SK-N-SH treated with all-trans-retinoic acid at 6 μM for 48 hours (cell line): ENCODE data around the gene TPMT.
"Not testable (repeated sequence)": the region's sequence is repeated elsewhere in the genome, so short reads cannot be mapped to it uniquely, and the experiment has no call there.

Experiments used
- GLIS3 ChIP-seq: fragments of 250-450 bp; sonication (Bioruptor Pico); IDR thresholded peaks from 2 replicates; pipeline ENCODE4 v1.5.0; 2020; ENCODE audit warnings: mild to moderate bottlenecking, moderate library complexity
- OSR1 ChIP-seq: fragments of 250-450 bp; sonication (Bioruptor Pico); IDR thresholded peaks from 2 replicates; pipeline ENCODE4 v1.8.0; 2022; ENCODE audit warnings: moderate library complexity, mild to moderate bottlenecking, inconsistent platforms
- SNAI2 ChIP-seq: fragments of 250-450 bp; sonication (Bioruptor Pico); IDR thresholded peaks from 2 replicates; pipeline ENCODE4 v1.5.0; 2020; ENCODE audit warnings: mild to moderate bottlenecking, moderate library complexity
- ZFP3 ChIP-seq: fragments of 250-450 bp; sonication (Bioruptor Pico); IDR thresholded peaks from 2 replicates; pipeline ENCODE4 v1.5.0; 2020; ENCODE audit warnings: mild to moderate bottlenecking, moderate library complexity
- TF ChIP-seq, protein P1 (sequence below): fragments of 250-450 bp; sonication (Bioruptor Pico); IDR thresholded peaks from 2 replicates; pipeline ENCODE4 v1.8.0; 2021; ENCODE audit warnings: low read depth, mild to moderate bottlenecking, moderate library complexity, borderline replicate concordance
- TF ChIP-seq, protein P2 (sequence below): fragments of 250-450 bp; sonication (Bioruptor Pico); IDR thresholded peaks from 2 replicates; pipeline ENCODE4 v1.5.0; 2020; ENCODE audit warnings: mild to moderate bottlenecking, moderate library complexity
- TF ChIP-seq, protein P3 (sequence below): fragments of 250-450 bp; sonication (Bioruptor Pico); IDR thresholded peaks from 2 replicates; pipeline ENCODE4 v1.5.1; 2021; ENCODE audit warnings: mild to moderate bottlenecking, moderate library complexity
- TF ChIP-seq, protein P4 (sequence below): fragments of 250-450 bp; sonication (Bioruptor Pico); IDR thresholded peaks from 2 replicates; pipeline ENCODE4 v1.8.0; 2020; ENCODE audit warnings: mild to moderate bottlenecking, moderate library complexity, borderline replicate concordance
- TF ChIP-seq, protein P5 (sequence below): fragments of 250-450 bp; sonication (Bioruptor Pico); IDR thresholded peaks from 2 replicates; pipeline ENCODE4 v1.5.1; 2020; ENCODE audit warnings: low read depth, mild to moderate bottlenecking, moderate library complexity

DNA sequence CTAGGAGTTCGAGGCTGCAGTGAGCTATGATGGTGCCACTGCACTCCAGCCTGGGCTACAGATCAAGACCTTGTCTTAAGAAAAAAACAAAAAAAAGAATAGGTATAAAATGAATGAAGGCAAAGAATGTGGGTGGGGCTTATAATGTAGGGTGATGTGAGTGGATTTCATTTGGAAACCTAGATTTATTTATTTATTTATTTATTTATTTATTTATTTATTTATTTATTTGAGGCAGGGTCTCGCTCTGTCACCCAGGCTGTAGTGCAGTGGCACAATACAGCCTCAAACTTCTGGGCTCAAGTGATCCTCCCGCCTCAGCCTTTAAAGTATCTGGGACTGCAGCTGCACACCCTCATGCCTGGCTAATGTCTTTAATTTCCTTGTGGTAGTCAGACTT is 3.5 kb downstream of the TPMT start:
- TF ChIP-seq, protein P1, sequence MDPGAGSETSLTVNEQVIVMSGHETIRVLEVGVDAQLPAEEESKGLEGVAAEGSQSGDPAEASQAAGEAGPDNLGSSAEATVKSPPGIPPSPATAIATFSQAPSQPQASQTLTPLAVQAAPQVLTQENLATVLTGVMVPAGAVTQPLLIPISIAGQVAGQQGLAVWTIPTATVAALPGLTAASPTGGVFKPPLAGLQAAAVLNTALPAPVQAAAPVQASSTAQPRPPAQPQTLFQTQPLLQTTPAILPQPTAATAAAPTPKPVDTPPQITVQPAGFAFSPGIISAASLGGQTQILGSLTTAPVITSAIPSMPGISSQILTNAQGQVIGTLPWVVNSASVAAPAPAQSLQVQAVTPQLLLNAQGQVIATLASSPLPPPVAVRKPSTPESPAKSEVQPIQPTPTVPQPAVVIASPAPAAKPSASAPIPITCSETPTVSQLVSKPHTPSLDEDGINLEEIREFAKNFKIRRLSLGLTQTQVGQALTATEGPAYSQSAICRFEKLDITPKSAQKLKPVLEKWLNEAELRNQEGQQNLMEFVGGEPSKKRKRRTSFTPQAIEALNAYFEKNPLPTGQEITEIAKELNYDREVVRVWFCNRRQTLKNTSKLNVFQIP: not testable (repeated sequence)
- TF ChIP-seq, protein P2, sequence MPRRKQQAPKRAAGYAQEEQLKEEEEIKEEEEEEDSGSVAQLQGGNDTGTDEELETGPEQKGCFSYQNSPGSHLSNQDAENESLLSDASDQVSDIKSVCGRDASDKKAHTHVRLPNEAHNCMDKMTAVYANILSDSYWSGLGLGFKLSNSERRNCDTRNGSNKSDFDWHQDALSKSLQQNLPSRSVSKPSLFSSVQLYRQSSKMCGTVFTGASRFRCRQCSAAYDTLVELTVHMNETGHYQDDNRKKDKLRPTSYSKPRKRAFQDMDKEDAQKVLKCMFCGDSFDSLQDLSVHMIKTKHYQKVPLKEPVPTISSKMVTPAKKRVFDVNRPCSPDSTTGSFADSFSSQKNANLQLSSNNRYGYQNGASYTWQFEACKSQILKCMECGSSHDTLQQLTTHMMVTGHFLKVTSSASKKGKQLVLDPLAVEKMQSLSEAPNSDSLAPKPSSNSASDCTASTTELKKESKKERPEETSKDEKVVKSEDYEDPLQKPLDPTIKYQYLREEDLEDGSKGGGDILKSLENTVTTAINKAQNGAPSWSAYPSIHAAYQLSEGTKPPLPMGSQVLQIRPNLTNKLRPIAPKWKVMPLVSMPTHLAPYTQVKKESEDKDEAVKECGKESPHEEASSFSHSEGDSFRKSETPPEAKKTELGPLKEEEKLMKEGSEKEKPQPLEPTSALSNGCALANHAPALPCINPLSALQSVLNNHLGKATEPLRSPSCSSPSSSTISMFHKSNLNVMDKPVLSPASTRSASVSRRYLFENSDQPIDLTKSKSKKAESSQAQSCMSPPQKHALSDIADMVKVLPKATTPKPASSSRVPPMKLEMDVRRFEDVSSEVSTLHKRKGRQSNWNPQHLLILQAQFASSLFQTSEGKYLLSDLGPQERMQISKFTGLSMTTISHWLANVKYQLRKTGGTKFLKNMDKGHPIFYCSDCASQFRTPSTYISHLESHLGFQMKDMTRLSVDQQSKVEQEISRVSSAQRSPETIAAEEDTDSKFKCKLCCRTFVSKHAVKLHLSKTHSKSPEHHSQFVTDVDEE (CRISPR knock-in tag): not testable (repeated sequence)
- not testable (repeated sequence) for TF ChIP-seq ZFP3 (CRISPR knock-in tag); OSR1; SNAI2 (CRISPR knock-in tag); GLIS3 (CRISPR knock-in tag)
- TF ChIP-seq, protein P3, sequence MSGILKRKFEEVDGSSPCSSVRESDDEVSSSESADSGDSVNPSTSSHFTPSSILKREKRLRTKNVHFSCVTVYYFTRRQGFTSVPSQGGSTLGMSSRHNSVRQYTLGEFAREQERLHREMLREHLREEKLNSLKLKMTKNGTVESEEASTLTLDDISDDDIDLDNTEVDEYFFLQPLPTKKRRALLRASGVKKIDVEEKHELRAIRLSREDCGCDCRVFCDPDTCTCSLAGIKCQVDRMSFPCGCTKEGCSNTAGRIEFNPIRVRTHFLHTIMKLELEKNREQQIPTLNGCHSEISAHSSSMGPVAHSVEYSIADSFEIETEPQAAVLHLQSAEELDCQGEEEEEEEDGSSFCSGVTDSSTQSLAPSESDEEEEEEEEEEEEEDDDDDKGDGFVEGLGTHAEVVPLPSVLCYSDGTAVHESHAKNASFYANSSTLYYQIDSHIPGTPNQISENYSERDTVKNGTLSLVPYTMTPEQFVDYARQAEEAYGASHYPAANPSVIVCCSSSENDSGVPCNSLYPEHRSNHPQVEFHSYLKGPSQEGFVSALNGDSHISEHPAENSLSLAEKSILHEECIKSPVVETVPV (CRISPR knock-in tag): not testable (repeated sequence)
- TF ChIP-seq, protein P4, sequence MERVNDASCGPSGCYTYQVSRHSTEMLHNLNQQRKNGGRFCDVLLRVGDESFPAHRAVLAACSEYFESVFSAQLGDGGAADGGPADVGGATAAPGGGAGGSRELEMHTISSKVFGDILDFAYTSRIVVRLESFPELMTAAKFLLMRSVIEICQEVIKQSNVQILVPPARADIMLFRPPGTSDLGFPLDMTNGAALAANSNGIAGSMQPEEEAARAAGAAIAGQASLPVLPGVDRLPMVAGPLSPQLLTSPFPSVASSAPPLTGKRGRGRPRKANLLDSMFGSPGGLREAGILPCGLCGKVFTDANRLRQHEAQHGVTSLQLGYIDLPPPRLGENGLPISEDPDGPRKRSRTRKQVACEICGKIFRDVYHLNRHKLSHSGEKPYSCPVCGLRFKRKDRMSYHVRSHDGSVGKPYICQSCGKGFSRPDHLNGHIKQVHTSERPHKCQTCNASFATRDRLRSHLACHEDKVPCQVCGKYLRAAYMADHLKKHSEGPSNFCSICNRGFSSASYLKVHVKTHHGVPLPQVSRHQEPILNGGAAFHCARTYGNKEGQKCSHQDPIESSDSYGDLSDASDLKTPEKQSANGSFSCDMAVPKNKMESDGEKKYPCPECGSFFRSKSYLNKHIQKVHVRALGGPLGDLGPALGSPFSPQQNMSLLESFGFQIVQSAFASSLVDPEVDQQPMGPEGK (CRISPR knock-in tag): not testable (repeated sequence)
- TF ChIP-seq, protein P5, sequence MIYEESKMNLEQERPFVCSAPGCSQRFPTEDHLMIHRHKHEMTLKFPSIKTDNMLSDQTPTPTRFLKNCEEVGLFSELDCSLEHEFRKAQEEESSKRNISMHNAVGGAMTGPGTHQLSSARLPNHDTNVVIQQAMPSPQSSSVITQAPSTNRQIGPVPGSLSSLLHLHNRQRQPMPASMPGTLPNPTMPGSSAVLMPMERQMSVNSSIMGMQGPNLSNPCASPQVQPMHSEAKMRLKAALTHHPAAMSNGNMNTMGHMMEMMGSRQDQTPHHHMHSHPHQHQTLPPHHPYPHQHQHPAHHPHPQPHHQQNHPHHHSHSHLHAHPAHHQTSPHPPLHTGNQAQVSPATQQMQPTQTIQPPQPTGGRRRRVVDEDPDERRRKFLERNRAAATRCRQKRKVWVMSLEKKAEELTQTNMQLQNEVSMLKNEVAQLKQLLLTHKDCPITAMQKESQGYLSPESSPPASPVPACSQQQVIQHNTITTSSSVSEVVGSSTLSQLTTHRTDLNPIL (CRISPR knock-in tag): not testable (repeated sequence)
